Tongue (tissue), 2 donors: ENCODE data around the gene SALL3. TPM values are rescaled to one million over a fixed set of nuclear protein-coding genes. Genes with fewer than 3 reads are reported as not detected.

Experiments
- DNase-seq: peaks from one replicate; pipeline ENCODE4 v3.0.0-alpha.2; 2015
- total RNA-seq: library from RNA; depleted of rRNA; stranded (reverse); fragments of >200 nt; gene quantifications from one replicate; pipeline ENCODE4 v1.2.3, GENCODE V29; 2014

SALL3 gene
- total RNA-seq, 1 donor from 2014 or later: not detected

DNA sequence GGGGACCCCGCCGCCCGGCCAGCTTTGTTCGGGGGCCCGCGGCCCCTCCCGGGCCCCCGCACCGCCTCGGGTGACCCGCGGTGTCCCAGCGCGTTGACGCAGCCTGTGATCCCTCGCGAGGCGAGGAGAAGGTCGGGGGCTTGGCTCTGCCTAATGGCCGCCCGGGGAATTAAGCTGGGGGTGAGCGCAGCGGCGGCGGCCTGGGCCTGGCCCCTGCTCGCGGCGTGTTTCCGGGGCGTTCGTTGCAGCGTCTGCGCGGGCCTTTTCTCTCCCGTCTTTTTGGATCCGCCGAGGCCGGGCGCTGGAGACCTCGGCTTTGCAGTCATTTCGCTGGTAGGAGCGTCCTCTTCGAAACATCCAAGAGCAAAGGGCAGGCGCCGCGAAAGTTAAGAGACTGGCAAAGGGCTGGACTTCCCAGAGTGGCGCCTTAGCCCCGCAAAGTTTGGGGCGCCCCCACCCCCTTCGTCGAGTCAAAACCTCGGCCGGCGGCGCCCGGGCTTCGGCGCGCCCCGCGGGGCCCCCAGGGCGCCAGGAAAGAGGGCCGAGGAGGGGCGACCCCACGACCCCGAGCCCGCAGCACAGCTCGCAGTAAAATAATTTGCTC lies 1.3 kb downstream of the SALL3 start:
- DNase-seq: no peak

DNA sequence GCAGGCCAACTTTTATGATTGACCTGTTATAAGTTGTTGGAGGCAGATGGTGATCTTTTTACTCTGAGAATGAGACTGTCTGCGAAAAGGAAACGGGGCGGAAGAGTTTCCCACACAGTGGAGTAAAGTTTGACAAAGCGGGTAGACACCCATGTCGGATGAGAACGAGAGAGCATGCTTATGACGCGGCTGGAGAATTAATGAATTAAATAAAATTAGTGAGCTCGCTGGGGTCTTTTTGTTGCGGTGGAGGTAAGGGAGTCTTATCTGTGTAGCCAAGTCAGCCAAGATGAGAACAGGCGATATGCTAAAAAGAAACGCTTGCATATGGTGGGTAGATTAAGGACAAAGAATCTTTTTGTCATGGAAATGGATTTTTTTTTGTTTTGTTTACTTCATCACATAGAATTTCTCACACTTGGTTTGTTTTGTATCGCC lies 1.8 kb downstream of the SALL3 start:
- no peak for DNase-seq

DNA sequence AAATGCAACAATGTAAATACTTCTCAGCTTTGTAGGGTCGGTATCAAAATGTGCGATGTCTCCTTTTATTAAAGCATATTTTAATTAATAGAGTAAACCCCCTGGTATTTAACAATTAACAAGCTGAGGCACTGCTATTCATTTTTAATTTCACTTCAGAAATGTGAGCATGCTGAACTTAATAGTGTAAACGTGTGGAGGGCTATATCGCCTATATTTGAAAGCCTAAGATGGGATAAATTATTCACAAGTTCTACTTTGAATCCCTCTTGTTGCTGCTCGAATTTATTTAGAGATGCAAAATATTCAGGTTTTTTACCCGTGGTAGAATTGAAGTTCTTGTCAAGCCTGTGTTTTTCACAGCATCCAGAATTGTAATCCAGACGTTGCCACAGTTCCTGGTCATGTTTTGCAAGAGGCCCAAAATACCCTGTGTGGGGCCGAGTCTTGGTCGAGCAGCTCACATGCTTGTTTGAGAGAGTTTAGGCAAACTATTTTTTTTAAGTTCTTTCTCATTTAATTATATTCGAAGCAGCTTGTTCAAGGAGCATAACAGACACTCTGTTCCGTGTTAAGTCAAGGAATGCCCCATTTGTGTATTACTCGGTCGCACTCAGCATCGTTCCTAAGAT lies 2.5 kb downstream of the SALL3 start:
- DNase-seq: no peak

DNA sequence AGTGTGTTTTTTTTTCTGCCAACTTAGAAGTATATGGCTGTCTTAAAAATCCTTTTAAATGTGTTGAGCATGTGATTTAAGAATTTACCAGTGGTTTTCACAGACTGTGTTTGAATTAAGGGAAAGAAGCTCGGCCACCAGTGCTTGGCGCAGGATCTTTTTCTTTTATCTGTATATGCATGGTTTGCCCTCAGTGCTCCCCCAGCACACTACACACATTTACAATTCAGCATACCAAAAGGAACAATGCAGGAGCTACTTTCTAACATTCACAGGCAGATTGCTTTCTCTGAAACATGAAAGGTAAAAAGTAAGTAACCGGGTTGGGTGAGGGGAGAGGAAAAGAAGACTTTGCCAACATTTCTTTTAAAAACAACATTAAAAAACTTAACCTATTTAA lies 3.9 kb downstream of the SALL3 start:
- no peak for DNase-seq

DNA sequence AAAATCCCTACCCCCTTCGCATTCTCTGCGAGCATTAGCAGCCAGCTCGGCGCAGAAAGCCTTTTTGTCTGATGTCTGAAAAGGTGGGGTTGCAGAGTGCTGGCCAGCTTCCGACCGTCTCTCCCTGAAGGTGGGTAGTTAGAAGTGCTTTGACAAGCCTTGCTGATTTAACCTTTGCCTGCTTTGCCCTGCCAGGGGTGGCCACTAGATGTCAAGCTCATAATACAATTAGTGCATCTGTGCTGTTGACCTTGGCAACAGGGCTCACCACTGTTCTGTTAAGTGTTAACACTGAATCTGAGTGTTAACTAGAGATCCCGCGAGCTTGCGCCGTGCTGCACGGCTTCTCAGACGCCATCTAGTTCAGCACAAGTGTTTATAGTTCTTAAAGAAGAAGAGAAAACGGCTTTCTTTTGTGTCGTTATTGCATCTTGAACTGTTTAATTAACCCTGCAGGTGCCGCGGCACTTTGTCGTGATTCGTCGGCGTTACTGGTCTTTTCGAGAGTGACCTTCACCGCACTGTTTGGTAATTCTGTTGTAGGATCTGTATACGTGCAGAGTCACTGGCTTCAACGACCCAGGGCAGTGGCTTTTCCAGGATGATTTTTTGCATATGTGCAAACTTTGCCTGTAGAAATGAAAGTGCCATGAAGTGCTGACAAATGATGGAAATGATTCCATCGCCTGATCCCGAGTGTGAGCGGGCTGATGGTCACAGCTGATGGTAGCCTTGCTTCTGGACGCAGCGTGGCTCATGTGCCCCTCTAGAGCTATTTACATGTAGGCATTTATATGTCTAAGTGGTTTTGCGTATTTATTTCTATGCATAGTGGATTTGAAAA lies 5.5 kb downstream of the SALL3 start:
- no peak for DNase-seq

DNA sequence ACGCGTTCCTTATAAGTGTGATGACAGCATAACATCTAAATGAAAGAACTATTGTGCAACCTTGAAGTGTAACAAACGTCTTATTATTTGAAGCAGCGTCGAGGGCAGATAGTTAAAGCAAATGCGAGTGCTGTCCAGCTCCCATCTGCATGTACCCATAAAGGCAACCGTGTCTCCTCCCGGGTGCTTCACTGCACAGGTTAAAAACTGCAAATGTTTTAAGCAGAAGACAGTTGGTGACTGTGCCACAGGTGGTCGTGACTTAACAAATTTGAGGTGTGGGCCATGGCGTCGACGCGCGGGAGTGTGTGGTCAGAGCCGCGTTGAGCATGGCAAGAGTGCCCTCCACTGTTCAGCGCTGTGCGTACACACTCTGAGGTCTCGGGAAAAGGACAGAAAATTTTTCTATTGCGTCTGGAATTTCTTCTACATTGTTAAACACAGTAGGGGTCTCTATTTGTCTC lies 6.4 kb downstream of the SALL3 start:
- peak; percentile 76 for DNase-seq

DNA sequence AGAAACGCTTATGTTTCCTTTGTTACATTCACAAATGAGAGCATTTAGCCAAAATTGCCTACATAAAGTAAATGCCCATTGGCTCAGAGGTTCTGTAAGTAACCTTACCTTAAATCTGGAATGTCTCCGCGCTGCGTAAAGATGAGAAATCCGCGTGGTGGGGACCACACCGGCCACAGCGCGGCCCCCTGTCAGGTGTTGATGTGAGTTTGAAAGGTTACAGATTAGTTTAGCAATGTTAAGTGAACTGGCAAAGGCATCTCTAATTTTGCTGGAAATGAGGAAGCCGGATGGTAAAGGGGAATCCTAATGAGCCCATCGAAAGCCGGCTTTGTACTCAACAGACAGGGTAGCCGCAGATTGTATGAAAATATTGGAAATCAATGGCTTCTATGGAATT lies 11.8 kb downstream of the SALL3 start:
- DNase-seq: no peak

DNA sequence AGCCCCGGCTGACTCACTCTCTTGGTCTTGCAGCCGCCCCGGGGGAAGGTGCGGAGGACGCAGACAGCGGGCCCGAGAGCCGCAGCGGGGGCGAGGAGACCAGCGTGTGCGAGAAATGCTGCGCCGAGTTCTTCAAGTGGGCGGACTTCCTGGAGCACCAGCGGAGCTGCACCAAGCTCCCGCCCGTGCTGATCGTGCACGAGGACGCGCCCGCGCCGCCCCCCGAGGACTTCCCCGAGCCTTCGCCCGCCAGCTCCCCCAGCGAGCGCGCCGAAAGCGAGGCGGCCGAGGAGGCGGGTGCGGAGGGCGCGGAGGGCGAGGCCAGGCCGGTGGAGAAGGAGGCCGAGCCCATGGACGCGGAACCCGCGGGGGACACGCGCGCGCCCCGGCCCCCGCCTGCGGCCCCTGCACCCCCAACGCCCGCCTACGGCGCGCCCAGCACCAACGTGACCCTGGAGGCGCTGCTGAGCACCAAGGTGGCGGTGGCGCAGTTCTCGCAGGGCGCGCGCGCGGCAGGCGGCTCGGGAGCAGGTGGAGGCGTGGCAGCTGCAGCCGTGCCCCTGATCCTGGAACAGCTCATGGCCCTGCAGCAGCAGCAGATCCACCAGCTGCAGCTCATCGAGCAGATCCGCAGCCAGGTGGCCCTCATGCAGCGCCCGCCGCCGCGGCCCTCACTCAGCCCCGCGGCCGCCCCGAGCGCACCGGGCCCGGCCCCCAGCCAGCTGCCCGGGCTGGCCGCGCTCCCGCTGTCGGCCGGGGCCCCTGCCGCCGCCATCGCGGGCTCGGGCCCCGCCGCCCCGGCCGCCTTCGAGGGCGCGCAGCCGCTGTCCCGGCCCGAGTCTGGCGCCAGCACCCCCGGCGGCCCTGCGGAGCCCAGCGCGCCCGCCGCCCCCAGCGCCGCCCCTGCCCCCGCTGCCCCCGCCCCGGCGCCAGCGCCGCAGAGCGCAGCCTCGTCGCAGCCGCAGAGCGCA lies 12.7 kb downstream of the SALL3 start:
- no peak for DNase-seq

DNA sequence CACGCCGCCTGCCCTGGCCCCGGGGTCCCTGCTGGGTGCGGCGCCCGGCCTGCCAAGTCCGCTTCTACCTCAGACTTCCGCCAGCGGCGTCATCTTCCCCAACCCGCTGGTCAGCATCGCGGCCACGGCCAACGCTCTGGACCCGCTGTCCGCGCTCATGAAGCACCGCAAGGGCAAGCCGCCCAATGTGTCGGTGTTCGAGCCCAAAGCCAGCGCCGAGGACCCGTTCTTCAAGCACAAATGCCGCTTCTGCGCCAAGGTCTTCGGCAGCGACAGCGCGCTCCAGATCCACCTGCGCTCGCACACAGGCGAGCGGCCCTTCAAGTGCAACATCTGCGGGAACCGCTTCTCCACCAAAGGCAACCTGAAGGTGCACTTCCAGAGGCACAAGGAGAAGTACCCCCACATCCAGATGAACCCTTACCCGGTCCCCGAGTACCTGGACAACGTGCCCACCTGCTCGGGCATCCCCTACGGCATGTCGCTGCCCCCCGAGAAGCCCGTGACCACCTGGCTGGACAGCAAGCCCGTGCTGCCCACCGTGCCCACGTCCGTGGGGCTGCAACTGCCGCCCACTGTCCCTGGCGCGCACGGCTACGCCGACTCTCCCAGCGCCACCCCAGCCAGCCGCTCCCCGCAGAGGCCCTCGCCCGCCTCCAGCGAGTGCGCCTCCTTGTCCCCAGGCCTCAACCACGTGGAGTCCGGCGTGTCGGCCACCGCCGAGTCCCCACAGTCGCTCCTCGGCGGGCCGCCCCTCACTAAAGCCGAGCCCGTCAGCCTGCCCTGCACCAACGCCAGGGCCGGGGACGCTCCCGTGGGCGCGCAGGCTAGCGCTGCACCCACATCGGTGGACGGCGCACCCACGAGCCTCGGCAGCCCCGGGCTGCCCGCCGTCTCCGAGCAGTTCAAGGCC lies 13.7 kb downstream of the SALL3 start:
- no peak for DNase-seq

DNA sequence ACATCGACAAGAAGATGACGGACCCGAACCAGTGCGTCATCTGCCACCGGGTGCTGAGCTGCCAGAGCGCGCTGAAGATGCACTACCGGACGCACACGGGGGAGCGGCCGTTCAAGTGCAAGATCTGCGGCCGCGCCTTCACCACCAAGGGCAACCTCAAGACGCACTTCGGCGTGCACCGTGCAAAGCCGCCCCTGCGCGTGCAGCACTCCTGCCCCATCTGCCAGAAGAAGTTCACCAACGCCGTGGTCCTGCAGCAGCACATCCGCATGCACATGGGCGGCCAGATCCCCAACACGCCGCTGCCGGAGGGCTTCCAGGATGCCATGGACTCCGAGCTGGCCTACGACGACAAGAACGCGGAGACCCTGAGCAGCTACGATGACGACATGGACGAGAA lies 14.4 kb downstream of the SALL3 start:
- DNase-seq: no peak

DNA sequence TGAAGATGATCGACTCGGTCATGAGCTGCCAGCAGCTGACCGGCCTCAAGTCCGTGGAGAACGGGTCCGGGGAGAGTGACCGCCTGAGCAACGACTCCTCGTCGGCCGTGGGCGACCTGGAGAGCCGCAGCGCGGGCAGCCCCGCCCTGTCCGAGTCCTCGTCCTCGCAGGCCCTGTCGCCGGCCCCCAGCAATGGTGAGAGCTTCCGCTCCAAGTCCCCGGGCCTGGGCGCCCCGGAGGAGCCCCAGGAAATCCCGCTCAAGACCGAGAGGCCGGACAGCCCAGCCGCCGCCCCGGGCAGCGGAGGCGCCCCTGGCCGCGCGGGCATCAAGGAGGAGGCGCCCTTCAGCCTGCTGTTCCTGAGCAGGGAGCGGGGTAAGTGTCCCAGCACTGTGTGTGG lies 14.9 kb downstream of the SALL3 start:
- no peak for DNase-seq

DNA sequence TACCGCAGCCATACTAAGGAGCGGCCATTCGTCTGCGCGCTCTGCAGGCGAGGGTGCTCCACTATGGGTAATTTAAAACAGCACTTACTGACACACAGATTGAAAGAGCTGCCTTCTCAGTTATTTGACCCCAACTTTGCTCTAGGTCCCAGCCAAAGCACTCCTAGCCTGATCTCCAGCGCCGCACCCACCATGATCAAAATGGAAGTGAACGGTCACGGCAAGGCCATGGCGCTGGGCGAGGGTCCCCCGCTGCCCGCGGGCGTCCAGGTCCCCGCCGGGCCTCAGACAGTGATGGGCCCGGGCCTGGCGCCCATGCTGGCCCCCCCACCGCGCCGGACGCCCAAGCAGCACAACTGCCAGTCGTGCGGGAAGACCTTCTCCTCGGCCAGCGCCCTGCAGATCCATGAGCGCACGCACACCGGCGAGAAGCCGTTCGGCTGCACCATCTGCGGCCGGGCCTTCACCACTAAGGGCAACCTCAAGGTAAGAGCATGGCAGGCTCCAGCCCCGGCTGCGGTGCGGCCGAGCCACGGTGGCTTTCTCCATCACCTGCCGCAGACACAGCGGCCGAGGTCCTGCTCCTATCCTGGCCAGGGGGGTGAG lies 15.5 kb downstream of the SALL3 start:
- DNase-seq: no peak

DNA sequence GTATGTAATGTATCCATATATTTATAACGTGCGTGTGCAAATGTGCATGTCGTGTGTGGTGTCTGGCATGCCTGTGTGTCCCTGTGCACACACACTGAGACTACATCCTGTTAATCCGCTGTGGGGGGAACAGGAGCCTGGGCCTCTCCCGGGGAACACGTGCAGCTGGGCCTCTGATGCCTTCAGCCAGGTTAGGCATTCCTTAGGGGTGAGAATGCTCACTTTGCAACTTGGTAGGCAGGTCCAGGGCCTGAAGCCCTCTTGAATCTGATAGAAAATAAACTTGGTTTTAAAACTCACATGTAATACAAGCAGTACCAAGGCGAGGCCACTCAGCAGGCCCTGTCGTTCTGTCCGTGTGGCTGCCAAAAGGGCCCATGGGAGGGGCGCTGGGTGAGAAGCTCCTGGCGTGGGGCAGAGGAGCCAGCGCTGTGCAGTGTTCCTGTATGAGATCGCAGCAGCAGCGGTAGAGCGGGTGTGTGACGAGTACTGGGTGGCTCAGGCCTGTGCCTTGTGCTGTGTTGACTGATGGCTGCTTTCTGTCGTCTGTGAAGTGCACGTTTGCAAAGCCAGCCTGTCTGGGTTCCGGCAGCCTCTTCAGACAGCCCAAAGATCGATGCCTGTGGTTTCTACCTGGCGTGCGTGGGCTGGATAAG lies 16.2 kb downstream of the SALL3 start:
- no peak for DNase-seq

DNA sequence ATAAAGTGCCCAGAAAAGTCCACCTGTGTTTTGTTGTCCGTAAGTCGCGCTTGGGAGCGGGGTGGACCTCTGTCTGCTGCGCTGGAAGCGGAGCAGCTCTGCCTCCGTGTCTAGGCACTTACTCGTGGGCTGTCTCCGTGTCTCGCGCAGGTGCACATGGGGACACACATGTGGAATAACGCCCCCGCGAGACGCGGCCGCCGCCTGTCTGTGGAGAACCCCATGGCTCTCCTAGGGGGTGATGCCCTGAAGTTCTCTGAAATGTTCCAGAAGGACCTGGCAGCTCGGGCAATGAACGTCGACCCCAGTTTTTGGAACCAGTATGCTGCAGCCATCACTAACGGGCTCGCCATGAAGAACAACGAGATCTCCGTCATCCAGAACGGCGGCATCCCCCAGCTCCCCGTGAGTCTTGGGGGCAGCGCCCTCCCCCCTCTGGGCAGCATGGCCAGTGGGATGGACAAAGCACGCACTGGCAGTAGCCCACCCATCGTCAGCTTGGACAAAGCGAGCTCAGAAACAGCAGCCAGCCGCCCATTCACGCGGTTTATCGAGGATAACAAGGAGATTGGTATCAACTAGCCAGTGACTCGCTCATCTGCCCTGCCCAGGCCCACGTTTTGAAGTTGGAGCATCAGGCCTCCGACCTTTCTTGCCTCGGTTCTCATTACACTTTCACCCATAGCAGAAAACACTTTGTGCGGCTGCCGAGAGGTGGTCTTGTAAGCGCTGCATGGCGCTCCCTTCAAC lies 17.3 kb downstream of the SALL3 start:
- no peak for DNase-seq

DNA sequence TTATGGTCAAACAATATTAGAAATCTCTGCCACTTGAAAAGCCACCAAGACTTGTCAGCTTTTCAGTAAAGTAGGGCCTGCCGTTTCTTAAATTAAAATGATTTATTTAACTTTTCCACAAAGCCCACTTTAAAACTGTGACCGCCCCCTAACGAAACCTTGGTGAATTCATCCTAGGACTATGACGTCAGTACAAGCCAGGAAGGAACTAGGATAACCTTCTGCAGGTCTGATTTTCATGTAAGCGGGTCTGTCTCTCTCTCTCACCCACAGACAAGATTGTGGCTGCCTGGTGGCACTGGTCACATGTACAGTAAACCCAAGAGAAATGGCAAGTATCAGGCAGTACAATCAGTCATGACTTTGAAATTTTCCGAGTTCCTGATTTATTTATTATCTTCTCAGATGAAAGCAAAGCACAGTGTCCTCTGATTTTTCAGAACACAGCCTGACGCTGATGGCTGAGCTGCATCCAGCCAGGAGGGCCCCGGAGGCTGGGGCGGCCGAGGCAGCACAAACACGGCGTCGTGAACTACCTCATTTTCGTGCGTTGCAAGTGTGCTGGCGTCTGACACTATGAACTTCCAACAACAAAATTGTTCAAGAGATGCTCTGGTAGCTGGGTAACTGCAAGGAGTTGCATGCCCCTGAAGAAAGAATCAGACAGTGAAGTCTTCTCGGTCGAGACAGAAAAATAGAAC lies 18.9 kb downstream of the SALL3 start:
- DNase-seq: no peak

DNA sequence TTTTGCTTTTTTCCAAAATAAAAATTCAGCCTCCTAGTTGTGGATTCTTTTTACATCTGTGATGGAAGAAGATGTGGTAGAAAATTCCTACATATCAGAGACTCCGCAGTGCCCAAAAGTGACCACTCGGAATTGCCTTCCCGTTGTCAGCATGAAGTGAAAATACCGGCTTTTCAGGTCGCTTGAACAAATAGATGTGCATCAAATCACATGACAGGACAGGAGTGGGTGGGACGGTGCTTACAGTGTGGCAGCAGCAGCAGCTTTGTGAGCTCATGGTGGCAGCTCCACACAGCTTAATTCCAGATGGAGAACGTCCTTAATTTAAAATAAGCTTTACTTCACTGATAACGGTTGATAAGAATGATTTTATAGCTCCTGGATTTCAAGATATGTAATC lies 20.3 kb downstream of the SALL3 start:
- DNase-seq: peak; percentile 34

DNA sequence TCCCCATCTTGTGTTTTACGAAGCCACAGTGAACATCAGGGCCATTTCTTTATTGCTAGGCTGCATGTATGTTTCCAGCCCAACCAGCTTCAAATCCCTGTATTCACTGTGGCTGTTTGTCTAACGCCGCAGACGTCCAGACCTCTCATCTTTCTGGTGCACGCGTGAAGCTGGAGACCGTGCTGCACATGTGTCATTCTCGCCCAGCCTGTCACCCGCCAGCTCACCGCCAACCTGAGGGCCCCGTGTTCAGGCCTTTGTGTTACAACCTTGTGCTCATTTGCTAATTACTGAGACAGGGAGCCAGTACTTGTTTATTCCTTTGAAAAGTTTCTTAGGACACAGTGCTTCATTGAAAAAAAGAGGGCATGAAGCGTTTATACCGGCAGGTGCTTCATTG lies 21.4 kb downstream of the SALL3 start:
- DNase-seq: no peak

DNA sequence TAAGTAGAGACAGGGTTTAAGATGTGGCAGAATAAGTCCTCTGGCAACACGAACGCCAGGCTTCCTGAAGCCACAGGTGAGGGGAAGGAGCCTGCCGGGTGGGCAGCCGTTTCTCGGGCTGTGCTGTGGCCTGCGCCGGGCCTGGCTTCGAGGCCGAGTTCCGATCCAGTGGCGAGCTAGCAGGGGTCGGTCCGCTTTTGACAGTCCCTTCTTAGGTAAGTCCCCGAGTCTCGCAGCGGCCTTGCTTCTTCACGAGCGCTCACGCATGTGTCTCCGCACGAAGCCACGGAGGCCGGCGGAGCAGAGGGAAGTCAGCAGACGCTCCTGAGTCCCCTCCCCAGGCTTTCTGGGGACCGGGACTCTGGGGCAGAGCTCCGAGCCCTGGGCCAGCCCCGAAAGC lies 26.0 kb downstream of the SALL3 start:
- DNase-seq: no peak
